Activated CD4-positive, alpha-beta T cell treated with anti-CD3 and anti-CD28 coated beads for 24 hours (primary cell): ENCODE results near the gene AGPS.

ENCODE experiments used
- DNase-seq, 2 donors: peaks; one replicate each; pipeline ENCODE4 v3.0.0-alpha.2; 2020; ENCODE audit warnings: low read depth in 2 of 2

The AGPS gene

GRCh38 chr2:177528351-177528933 is 135.9 kb downstream of the AGPS start:
- DNase-seq = no peak

GRCh38 chr2:177529166-177529565 is 136.6 kb downstream of the AGPS start:
- DNase-seq = no peak

GRCh38 chr2:177530561-177530960 is 138.0 kb downstream of the AGPS start:
- no peak for DNase-seq

GRCh38 chr2:177531706-177532105 is 139.1 kb downstream of the AGPS start:
- DNase-seq = no peak

GRCh38 chr2:177532567-177532966 is 140.0 kb downstream of the AGPS start:
- no peak for DNase-seq

- DNase-seq = no peak
Measured at GRCh38 chr2:177533253-177533652, 140.7 kb downstream of the AGPS start.

- no peak for DNase-seq
Measured at GRCh38 chr2:177535000-177535399, 142.4 kb downstream of the AGPS start.

- DNase-seq = no peak
Measured at GRCh38 chr2:177535958-177536504, 143.5 kb downstream of the AGPS start.

- DNase-seq = no peak
Measured at GRCh38 chr2:177537213-177537612, 144.6 kb downstream of the AGPS start.

- DNase-seq = no peak
Measured at GRCh38 chr2:177537636-177538035, 145.1 kb downstream of the AGPS start.

GRCh38 chr2:177538323-177538722 is 145.8 kb downstream of the AGPS start:
- DNase-seq = no peak

GRCh38 chr2:177540283-177540682 is 147.7 kb downstream of the AGPS start:
- DNase-seq = no peak

GRCh38 chr2:177541258-177541991 is 148.9 kb downstream of the AGPS start:
- DNase-seq = no peak

- no peak for DNase-seq
Measured at GRCh38 chr2:177542396-177542795, 149.8 kb downstream of the AGPS start.

GRCh38 chr2:177543007-177543760 is 150.6 kb downstream of the AGPS start:
- no peak for DNase-seq

GRCh38 chr2:177545143-177545542 is 152.6 kb downstream of the AGPS start:
- no peak for DNase-seq

- no peak for DNase-seq
Measured at GRCh38 chr2:177545981-177546585, 153.5 kb downstream of the AGPS start.

GRCh38 chr2:177547122-177547521 is 154.5 kb downstream of the AGPS start:
- no peak for DNase-seq

GRCh38 chr2:177547772-177548171 is 155.2 kb downstream of the AGPS start:
- no peak for DNase-seq

GRCh38 chr2:177548636-177549035 is 156.1 kb downstream of the AGPS start:
- DNase-seq = no peak

GRCh38 chr2:177549171-177549570 is 156.6 kb downstream of the AGPS start:
- DNase-seq = no peak
